ENCODE results near the gene FERMT3.

Gene FERMT3

DNA sequence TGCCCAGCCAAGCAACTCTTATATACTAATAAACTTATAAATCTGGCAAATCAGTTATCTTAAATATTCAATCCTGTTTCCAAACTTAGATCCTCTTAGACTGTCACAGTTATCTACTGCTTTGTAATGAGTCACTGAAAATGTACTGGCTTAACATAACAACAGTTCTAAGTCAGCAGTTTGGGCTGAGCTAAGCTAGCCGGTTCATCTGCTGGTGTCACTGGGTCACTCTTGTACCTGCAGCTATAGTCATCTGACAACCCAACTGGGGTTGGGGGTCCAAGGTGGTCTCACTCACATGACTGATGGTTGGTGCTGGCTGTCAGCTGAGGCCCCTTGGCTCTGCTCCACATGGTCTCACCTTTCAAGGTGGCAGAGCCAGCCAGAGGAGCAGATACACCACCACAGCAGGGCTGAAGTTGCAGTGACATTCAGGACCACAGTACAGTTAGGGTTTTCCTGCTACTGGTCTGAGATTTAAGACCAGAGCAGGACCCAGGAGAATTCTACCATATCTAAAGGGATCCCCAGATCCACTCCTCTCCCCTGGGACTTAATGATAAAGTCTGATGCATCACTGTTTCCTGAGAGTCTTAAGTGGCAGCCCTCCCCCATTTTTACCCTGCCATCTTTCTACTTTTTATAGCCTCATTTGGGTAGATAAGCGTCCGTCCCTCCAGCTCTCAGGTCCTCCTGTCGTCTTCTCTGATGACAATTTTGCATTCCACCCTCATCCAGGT is 32.7 kb upstream of the FERMT3 start:
- Histone ChIP-seq H3K9me3 (ENCODE audit: control insufficient read depth, low read length) (no peaks in the 10 kb centered on the region), H3K27me3 (ENCODE audit: control insufficient read depth, insufficient read depth, low read length) (no peaks in the 10 kb centered on the region), H3K79me2 (no peaks in the 10 kb centered on the region), H3K4me2 (ENCODE audit: low read length) (no peak overlapping the region), H3K27ac (no peak overlapping the region), H2AFZ (no peak overlapping the region), H3K4me1 (no peaks in the 10 kb centered on the region), H3K9ac (no peak overlapping the region), H3K4me3 (ENCODE audit: low read depth, low read length) (no peak overlapping the region), H3K36me3 (ENCODE audit: control insufficient read depth, insufficient read depth, low read length) (no peaks in the 10 kb centered on the region)
- TF ChIP-seq CTCF (IDR thresholded peaks at IDR 0.05), result no peak

GRCh38 chr11:64176751-64177150 is 29.8 kb upstream of the FERMT3 start:
- H3K4me2 ChIP-seq (ENCODE audit: low read length), result no peak overlapping the region
- no peak overlapping the region for H2AFZ ChIP-seq
- H3K4me1 ChIP-seq, result peaks cover 4% of the 10 kb centered on the region
- H3K4me3 ChIP-seq (ENCODE audit: low read depth, low read length), result no peak overlapping the region
- no peaks in the 10 kb centered on the region for H3K36me3 ChIP-seq (ENCODE audit: control insufficient read depth, insufficient read depth, low read length)
- no peaks in the 10 kb centered on the region for H3K9me3 ChIP-seq (ENCODE audit: control insufficient read depth, low read length)
- H3K27ac ChIP-seq, result no peak overlapping the region
- no peaks in the 10 kb centered on the region for H3K27me3 ChIP-seq (ENCODE audit: control insufficient read depth, insufficient read depth, low read length)
- H3K9ac ChIP-seq, result no peak overlapping the region
- TF ChIP-seq CTCF (IDR thresholded peaks at IDR 0.05), result no peak
- no peaks in the 10 kb centered on the region for H3K79me2 ChIP-seq

GRCh38 chr11:64178203-64178602 is 28.3 kb upstream of the FERMT3 start:
- H3K4me2 ChIP-seq (ENCODE audit: low read length), result no peak overlapping the region
- H3K36me3 ChIP-seq (ENCODE audit: control insufficient read depth, insufficient read depth, low read length), result no peaks in the 10 kb centered on the region
- no peak for TF ChIP-seq CTCF (IDR thresholded peaks at IDR 0.05)
- no peaks in the 10 kb centered on the region for H3K9me3 ChIP-seq (ENCODE audit: control insufficient read depth, low read length)
- no peaks in the 10 kb centered on the region for H3K27me3 ChIP-seq (ENCODE audit: control insufficient read depth, insufficient read depth, low read length)
- H2AFZ ChIP-seq, result no peak overlapping the region
- peaks cover 4% of the 10 kb centered on the region for H3K4me1 ChIP-seq
- H3K79me2 ChIP-seq, result no peaks in the 10 kb centered on the region
- H3K4me3 ChIP-seq (ENCODE audit: low read depth, low read length), result no peak overlapping the region
- H3K9ac ChIP-seq, result no peak overlapping the region
- H3K27ac ChIP-seq, result no peak overlapping the region

GRCh38 chr11:64178951-64179639 is 27.4 kb upstream of the FERMT3 start:
- Histone ChIP-seq H3K9ac (no peak overlapping the region), H3K27me3 (ENCODE audit: control insufficient read depth, insufficient read depth, low read length) (no peaks in the 10 kb centered on the region), H3K27ac (no peak overlapping the region), H3K79me2 (no peaks in the 10 kb centered on the region), H3K4me1 (peaks cover 4% of the 10 kb centered on the region), H3K4me3 (ENCODE audit: low read depth, low read length) (no peak overlapping the region), H3K9me3 (ENCODE audit: control insufficient read depth, low read length) (no peaks in the 10 kb centered on the region), H3K36me3 (ENCODE audit: control insufficient read depth, insufficient read depth, low read length) (no peaks in the 10 kb centered on the region), H3K4me2 (ENCODE audit: low read length) (no peak overlapping the region), H2AFZ (no peak overlapping the region)
- no peak for TF ChIP-seq CTCF (IDR thresholded peaks at IDR 0.05)

Measured in parathyroid adenoma (tissue), 2 donors.